Body of pancreas (tissue), 4 donors: ENCODE data around the gene FANCM.

Experiments used
- CTCF ChIP-seq, 7 experiments: fragments of 450-650 bp in 4 of 7; fragments of 200-600 bp in 3 of 7; sonication (generic) in 3 of 7; IDR thresholded peaks; one replicate each; pipeline ENCODE4 v1.5.1; 2016 to 2019; ENCODE audit warnings: antibody characterized with exemption in 7 of 7
- POLR2A ChIP-seq, 3 donors: fragments of 450-650 bp; IDR thresholded peaks; one replicate each; pipeline ENCODE4 v1.6.1; 2016; ENCODE audit warnings: antibody characterized with exemption in 3 of 3, mild to moderate bottlenecking in 2 of 3

- TF ChIP-seq POLR2A (IDR thresholded peaks at IDR 0.05): no peak
- no peak for TF ChIP-seq CTCF (IDR thresholded peaks at IDR 0.05)
Measured at GRCh38 chr14:45133683-45134050, 2.1 kb upstream of the FANCM start.
